Caco-2 (cell line): ENCODE results near the gene GRK2. TPM values are rescaled to one million over a fixed set of nuclear protein-coding genes. Genes with fewer than 3 reads are reported as not detected.

Experiments
- BruUV-seq: library from RNA; stranded (reverse); fragments of 400-500 nt; replicated peaks from 2 replicates; lab custom pipeline; 2021; lab: Mats Ljungman, UMichigan
- CTCF ChIA-PET: fragments of 300-600 bp; sonication (Branson Sonifier 250); formaldehyde crosslinking; loops from one replicate; lab custom pipeline; 2022; ENCODE audit warnings: antibody characterized with exemption; lab: Charles Lee
- POLR2A ChIA-PET: fragments of 300-600 bp; sonication (Branson Sonifier 250); formaldehyde crosslinking; loops from one replicate; lab custom pipeline; 2022; ENCODE audit warnings: antibody characterized with exemption; lab: Charles Lee
- DNase-seq, 2 experiments: peaks; one replicate each; pipeline versions ENCODE4 v3.0.0 to v3.0.0-alpha.2; 2020 to 2022
- H3K27me3 ChIP-seq: replicated peaks from 2 replicates; pipeline ENCODE4 v1.6.0; 2011; ENCODE audit warnings: low read length; ENCODE audit not compliant: control insufficient read depth, insufficient read depth
- H3K36me3 ChIP-seq: 2 replicates; pipeline ENCODE4 v1.5.1; 2011; ENCODE audit warnings: low read length; ENCODE audit not compliant: control insufficient read depth, insufficient read depth
- H3K4me1 ChIP-seq: fragments of 250-450 bp; sonication (Bioruptor Pico); 2 replicates; pipeline ENCODE4 v1.5.1; 2020; ENCODE audit warnings: mild to moderate bottlenecking
- H3K4me3 ChIP-seq: 2 replicates; pipeline ENCODE4 v1.5.1; 2011; ENCODE audit warnings: low read depth, mild to moderate bottlenecking, control low read depth, low read length
- H3K9me3 ChIP-seq: fragments of 250-450 bp; sonication (Bioruptor Pico); 2 replicates; pipeline ENCODE4 v1.5.1; 2020; ENCODE audit warnings: mild to moderate bottlenecking, moderate library complexity
- H3K27ac Mint-ChIP-seq: one replicate; pipeline ENCODE4 v1.8.0; 2022; ENCODE audit warnings: mixed read lengths; ENCODE audit not compliant: unreplicated experiment
- H3K27me3 Mint-ChIP-seq: one replicate; pipeline ENCODE4 v1.8.0; 2022; ENCODE audit warnings: mixed read lengths; ENCODE audit not compliant: insufficient read depth, unreplicated experiment
- H3K36me3 Mint-ChIP-seq: one replicate; pipeline ENCODE4 v1.8.0; 2022; ENCODE audit warnings: mild to moderate bottlenecking, mixed read lengths; ENCODE audit not compliant: insufficient read depth, unreplicated experiment
- H3K4me1 Mint-ChIP-seq: one replicate; pipeline ENCODE4 v1.8.0; 2022; ENCODE audit warnings: low read depth, mixed read lengths; ENCODE audit not compliant: unreplicated experiment
- H3K4me3 Mint-ChIP-seq: one replicate; pipeline ENCODE4 v1.8.0; 2022; ENCODE audit warnings: mild to moderate bottlenecking, moderate library complexity, mixed read lengths; ENCODE audit not compliant: unreplicated experiment
- H3K9me3 Mint-ChIP-seq: one replicate; pipeline ENCODE4 v1.8.0; 2022; ENCODE audit warnings: mixed read lengths; ENCODE audit not compliant: unreplicated experiment
- CTCF ChIP-seq, 2 experiments: fragments of 200-600 bp in 1 of 2; IDR thresholded peaks; 1 replicate in 1 of 2; 2 replicates in 1 of 2; pipeline versions ENCODE4 v1.5.1 to v1.8.0; 2011 to 2022; ENCODE audit warnings: antibody characterized with exemption in 1 of 2, control low read depth in 1 of 2, inconsistent platforms in 1 of 2, low read depth in 1 of 2, low read length in 1 of 2, mild to moderate bottlenecking in 1 of 2, moderate library complexity in 1 of 2; ENCODE audit not compliant: insufficient read depth in 1 of 2, severe bottlenecking in 1 of 2, unreplicated experiment in 1 of 2
- intact Hi-C: fragments of 100-400 bp; cut with micrococcal nuclease; formaldehyde crosslinking; loops from one replicate; pipeline ENCODE4 v1.10.0; 2022; ENCODE audit not compliant: unreplicated experiment
- total RNA-seq: library from RNA; stranded (reverse); gene quantifications from 2 replicates; pipeline ENCODE4 v1.2.3, GENCODE V29; 2022

The GRK2 gene
- total RNA-seq, 1 experiment from 2014 or later = 120 TPM

- Histone ChIP-seq H3K27me3 (no peaks in the 10 kb centered on the region), H3K36me3 (peaks cover 7% of the 10 kb centered on the region), H3K4me1 (peaks cover 23% of the 10 kb centered on the region), H3K4me3 (peak overlapping the region; percentile 93), H3K9me3 (no peaks in the 10 kb centered on the region)
- TF ChIP-seq CTCF (IDR thresholded peaks at IDR 0.05; ENCODE audit: insufficient read depth in 1 of 2, low read depth in 1 of 2, low read length in 1 of 2, severe bottlenecking in 1 of 2, unreplicated experiment in 1 of 2) = no peak
- H3K4me3 Mint-ChIP-seq = peak overlapping the region; percentile 80
- peaks cover 69% of the 10 kb centered on the region for H3K36me3 Mint-ChIP-seq
- H3K9me3 Mint-ChIP-seq = no peaks in the 10 kb centered on the region
- DNase-seq = peak; percentile 88 to 89
- CTCF ChIA-PET = interaction anchor here (0.6 to 2.4 kb wide), 12 partner anchors 13 to 185 kb away, joined by 3 to 42 read pairs (median 4); partner anchors contain the start of genes ANKRD13D, GRK2, KDM2A and RAD9A
- H3K27ac Mint-ChIP-seq = peak overlapping the region; percentile 86
- H3K27me3 Mint-ChIP-seq = no peaks in the 10 kb centered on the region
- no TSS peak for BruUV-seq
- peaks cover 6% of the 10 kb centered on the region for H3K4me1 Mint-ChIP-seq
- intact Hi-C loops = loop anchor here (1.0 kb wide), 1 partner anchor 15 kb away; the partner anchor contains the start of gene ANKRD13D
- POLR2A ChIA-PET = interaction anchor here (0.6 to 1.6 kb wide), 13 partner anchors 9 to 1787 kb away, joined by 3 to 28 read pairs (median 4); partner anchors contain the start of genes ANKRD13D, PPP1CA and RAD9A
These were observed 37.6 kb downstream of the GRK2 start for GRCh38 chr11:67303835-67304411.

GRCh38 chr11:67304511-67305113, 38.3 kb downstream of the GRK2 start:
- H3K36me3 ChIP-seq = peaks cover 7% of the 10 kb centered on the region
- peak in 1 of 2 experiments; percentile 43 for DNase-seq
- Mint-ChIP-seq H3K4me3 (peak overlapping the region; percentile 80), H3K4me1 (peaks cover 6% of the 10 kb centered on the region), H3K27ac (peak overlapping the region; percentile 86), H3K27me3 (no peaks in the 10 kb centered on the region), H3K36me3 (peaks cover 62% of the 10 kb centered on the region), H3K9me3 (no peaks in the 10 kb centered on the region)
- TF ChIP-seq CTCF (IDR thresholded peaks at IDR 0.05; ENCODE audit: insufficient read depth in 1 of 2, low read depth in 1 of 2, low read length in 1 of 2, severe bottlenecking in 1 of 2, unreplicated experiment in 1 of 2) = no peak
- intact Hi-C loops = loop anchor here (1.0 kb wide), 1 partner anchor 15 kb away; the partner anchor contains the start of gene ANKRD13D
- peak overlapping the region; percentile 93 for H3K4me3 ChIP-seq
- CTCF ChIA-PET = interaction anchor here (0.6 to 2.4 kb wide), 6 partner anchors 13 to 82 kb away, joined by 3 to 42 read pairs (median 4); partner anchors contain the start of gene GRK2
- H3K27me3 ChIP-seq = no peaks in the 10 kb centered on the region
- H3K9me3 ChIP-seq = no peaks in the 10 kb centered on the region
- POLR2A ChIA-PET = interaction anchor here (0.9 to 1.3 kb wide), 4 partner anchors 12 to 65 kb away, joined by 3 to 9 read pairs (median 4); partner anchors contain the start of gene ANKRD13D
- peaks cover 23% of the 10 kb centered on the region for H3K4me1 ChIP-seq
- TSS peak; percentile 39 for BruUV-seq

- H3K4me1 Mint-ChIP-seq = peaks cover 16% of the 10 kb centered on the region
- ChIA-PET POLR2A (no interaction called here), CTCF (interaction anchor here (0.6 to 1.0 kb wide), 2 partner anchors 76 to 303 kb away, joined by 3 to 5 read pairs; no protein-coding TSS in a partner anchor)
- intact Hi-C loops = no loop called here
- Histone ChIP-seq H3K4me3 (no peak overlapping the region), H3K36me3 (peaks cover 6% of the 10 kb centered on the region), H3K27me3 (no peaks in the 10 kb centered on the region), H3K4me1 (peaks cover 28% of the 10 kb centered on the region), H3K9me3 (no peaks in the 10 kb centered on the region)
- H3K36me3 Mint-ChIP-seq = peaks cover 49% of the 10 kb centered on the region
- DNase-seq = peak in 1 of 2 experiments; percentile 35
- H3K27me3 Mint-ChIP-seq = no peaks in the 10 kb centered on the region
- no TSS peak for BruUV-seq
- H3K9me3 Mint-ChIP-seq = no peaks in the 10 kb centered on the region
- no peak overlapping the region for H3K4me3 Mint-ChIP-seq
- no peak overlapping the region for H3K27ac Mint-ChIP-seq
- TF ChIP-seq CTCF (IDR thresholded peaks at IDR 0.05; ENCODE audit: insufficient read depth in 1 of 2, low read depth in 1 of 2, low read length in 1 of 2, severe bottlenecking in 1 of 2, unreplicated experiment in 1 of 2) = no peak
These were observed 40.7 kb downstream of the GRK2 start for GRCh38 chr11:67306769-67307544.
